ENCODE results near the gene SLCO4A1.

Gene SLCO4A1

DNA sequence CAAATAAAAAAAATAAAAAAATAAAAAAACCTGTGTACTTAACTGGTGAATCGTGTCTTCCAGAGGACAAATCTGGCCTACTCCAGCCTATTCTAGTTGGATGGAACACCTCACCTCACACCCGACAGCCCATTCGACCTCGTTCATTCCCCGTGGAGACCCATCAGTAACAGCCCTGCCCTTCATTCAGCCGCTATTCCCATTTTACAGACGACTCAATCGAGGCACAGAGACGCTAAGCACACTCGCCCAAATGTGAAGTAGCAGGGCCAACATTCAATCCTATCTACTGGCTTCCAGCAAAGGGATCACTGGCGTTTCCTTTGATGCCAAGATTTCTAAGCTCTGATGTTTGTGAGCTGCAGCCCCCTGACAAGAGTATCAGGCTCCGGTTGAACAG is 64.6 kb downstream of the SLCO4A1 start:
- H3K4me1 Mint-ChIP-seq, result peaks cover 4% of the 10 kb centered on the region
- peaks cover 2% of the 10 kb centered on the region for H3K36me3 Mint-ChIP-seq (ENCODE audit: insufficient read depth)
- ATAC-seq (replicated peaks; ENCODE audit: extremely low read depth, poor library complexity, severe bottlenecking), result no peak
- no peak for DNase-seq (ENCODE audit: low spot score in 2 of 2)
- H3K27ac Mint-ChIP-seq (ENCODE audit: low read depth), result no peak overlapping the region
- peaks cover 31% of the 10 kb centered on the region for H3K27me3 Mint-ChIP-seq
- H3K4me3 Mint-ChIP-seq, result no peak overlapping the region
- H3K9me3 Mint-ChIP-seq, result no peaks in the 10 kb centered on the region

GRCh38 chr20:62707276-62707920 is 65.1 kb downstream of the SLCO4A1 start:
- H3K27ac Mint-ChIP-seq (ENCODE audit: low read depth), result no peak overlapping the region
- peaks cover 31% of the 10 kb centered on the region for H3K27me3 Mint-ChIP-seq
- no peaks in the 10 kb centered on the region for H3K9me3 Mint-ChIP-seq
- H3K4me3 Mint-ChIP-seq, result no peak overlapping the region
- H3K4me1 Mint-ChIP-seq, result peaks cover 4% of the 10 kb centered on the region
- peaks cover 2% of the 10 kb centered on the region for H3K36me3 Mint-ChIP-seq (ENCODE audit: insufficient read depth)
- ATAC-seq (replicated peaks; ENCODE audit: extremely low read depth, poor library complexity, severe bottlenecking), result no peak
- no peak for DNase-seq (ENCODE audit: low spot score in 2 of 2)

DNA sequence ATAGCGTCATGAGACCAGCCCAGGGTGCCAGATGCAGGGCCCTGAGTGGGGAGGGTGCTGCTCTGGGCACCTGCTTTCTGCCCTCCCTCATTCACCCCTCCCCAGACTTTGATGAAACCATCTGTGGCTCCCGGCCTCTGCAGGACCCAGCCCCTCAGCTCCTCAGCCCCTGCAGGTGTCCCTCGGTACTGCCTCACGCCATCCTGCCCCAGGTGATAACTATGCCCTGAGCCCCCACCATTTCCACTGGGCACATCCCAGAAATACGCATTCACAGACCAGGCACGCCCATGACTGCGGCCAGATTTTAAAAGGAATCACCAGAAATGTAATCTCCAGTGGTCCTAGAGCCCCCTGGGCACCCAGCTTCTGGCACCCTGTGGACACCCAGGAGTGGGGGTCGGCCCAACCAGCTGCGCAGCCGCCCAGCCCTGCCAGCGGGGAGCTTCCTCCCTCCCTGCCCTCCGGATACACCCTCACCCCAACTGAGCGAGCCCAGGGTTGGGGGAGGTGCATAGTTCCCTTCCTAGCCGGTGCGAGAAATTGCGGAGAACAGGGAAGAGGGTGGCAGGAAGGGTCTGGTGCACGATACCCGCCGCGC is 65.7 kb downstream of the SLCO4A1 start:
- peak overlapping the region; percentile 29 for H3K4me3 Mint-ChIP-seq
- DNase-seq (ENCODE audit: low spot score in 2 of 2), result no peak
- H3K4me1 Mint-ChIP-seq, result peaks cover 4% of the 10 kb centered on the region
- peak; percentile 40 for ATAC-seq (replicated peaks; ENCODE audit: extremely low read depth, poor library complexity, severe bottlenecking)
- peaks cover 2% of the 10 kb centered on the region for H3K36me3 Mint-ChIP-seq (ENCODE audit: insufficient read depth)
- no peaks in the 10 kb centered on the region for H3K9me3 Mint-ChIP-seq
- H3K27ac Mint-ChIP-seq (ENCODE audit: low read depth), result no peak overlapping the region
- peaks cover 31% of the 10 kb centered on the region for H3K27me3 Mint-ChIP-seq

DNA sequence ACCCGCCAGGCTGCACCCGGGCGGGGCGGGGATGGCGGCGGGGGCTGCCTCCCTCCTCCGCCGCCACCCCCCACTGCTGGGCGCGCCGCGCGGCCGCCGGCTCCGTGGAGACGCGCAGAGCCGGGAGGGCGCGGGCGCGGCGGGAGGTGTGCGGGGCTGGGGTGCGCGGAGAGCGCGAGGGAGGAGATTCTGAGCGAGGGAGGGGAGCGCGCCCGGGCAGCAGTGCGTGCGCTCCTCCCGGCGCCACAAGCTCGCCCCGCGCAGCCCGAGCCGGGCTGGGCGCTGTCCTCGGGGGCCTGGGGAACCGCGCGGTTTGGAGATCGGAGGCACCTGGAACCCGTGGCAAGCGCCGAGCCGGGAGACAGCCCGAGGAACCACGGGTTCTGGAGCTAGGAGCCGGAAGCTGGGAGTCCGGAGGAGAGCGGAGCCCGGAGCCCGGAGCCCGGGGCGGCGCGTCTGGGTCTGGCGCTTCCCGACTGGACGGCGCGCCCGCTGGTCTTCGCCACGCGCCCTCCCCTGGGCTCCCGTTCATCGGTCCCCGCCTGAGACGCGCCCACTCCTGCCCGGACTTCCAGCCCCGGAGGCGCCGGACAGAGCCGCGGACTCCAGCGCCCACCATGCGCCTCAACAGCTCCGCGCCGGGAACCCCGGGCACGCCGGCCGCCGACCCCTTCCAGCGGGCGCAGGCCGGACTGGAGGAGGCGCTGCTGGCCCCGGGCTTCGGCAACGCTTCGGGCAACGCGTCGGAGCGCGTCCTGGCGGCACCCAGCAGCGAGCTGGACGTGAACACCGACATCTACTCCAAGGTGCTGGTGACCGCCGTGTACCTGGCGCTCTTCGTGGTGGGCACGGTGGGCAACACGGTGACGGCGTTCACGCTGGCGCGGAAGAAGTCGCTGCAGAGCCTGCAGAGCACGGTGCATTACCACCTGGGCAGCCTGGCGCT is 66.6 kb downstream of the SLCO4A1 start, which contains the start of gene NTSR1:
Gene NTSR1 (plus strand): TSS at position 246 of the 946 bp plus-strand sequence. CDS start 372 bp downstream, at position 618.
- Mint-ChIP-seq H3K27me3 (peaks cover 31% of the 10 kb centered on the region), H3K9me3 (no peaks in the 10 kb centered on the region), H3K27ac (ENCODE audit: low read depth) (no peak within 1 kb of the TSS), H3K4me3 (peak within 1 kb of the TSS; percentile 29), H3K36me3 (ENCODE audit: insufficient read depth) (peaks cover 2% of the 10 kb centered on the region), H3K4me1 (no peaks in the 10 kb centered on the region)
- no peak for DNase-seq (ENCODE audit: low spot score in 2 of 2)
- no peak for ATAC-seq (replicated peaks; ENCODE audit: extremely low read depth, poor library complexity, severe bottlenecking)

- Mint-ChIP-seq H3K36me3 (ENCODE audit: insufficient read depth) (peaks cover 2% of the 10 kb centered on the region), H3K9me3 (no peaks in the 10 kb centered on the region), H3K4me3 (no peak overlapping the region), H3K27ac (ENCODE audit: low read depth) (no peak overlapping the region), H3K27me3 (peaks cover 31% of the 10 kb centered on the region), H3K4me1 (no peaks in the 10 kb centered on the region)
- ATAC-seq (replicated peaks; ENCODE audit: extremely low read depth, poor library complexity, severe bottlenecking) (no peak), DNase-seq (ENCODE audit: low spot score in 2 of 2) (no peak)
These were observed 67.2 kb downstream of the SLCO4A1 start for GRCh38 chr20:62709537-62709905.

DNA sequence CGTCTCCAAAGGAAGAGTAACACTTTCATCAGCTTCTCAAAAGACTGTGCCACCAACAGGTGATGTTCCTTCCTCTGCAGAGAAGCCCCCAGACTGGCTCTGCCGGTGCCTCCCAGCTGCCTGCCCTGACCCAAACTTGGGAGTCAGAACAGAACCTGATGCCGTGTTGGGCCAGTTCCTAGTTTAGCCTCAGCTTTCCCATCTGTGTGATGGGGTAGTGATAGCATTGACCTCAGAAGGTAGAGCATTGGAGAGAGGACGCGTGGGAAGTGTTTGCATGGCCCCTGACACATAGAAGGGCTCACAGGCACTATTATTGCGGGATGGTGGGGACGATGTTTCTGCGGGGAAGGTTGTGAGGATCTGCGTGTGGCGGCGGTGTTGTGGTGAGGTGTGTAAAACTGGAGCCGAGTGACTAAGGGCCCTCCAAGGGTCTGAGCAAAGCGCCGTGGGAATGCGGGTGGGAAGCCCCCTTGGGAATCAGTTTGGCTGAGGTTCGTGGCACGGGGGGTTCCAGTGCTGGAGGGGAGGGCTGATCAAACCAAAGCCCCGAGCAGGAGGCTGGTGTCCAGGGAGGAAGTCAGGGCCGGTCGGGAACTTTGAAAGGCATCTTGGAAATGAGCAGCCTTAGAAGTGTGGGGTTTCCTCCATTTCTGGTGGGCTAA is 68.0 kb downstream of the SLCO4A1 start:
- no peak overlapping the region for H3K27ac Mint-ChIP-seq (ENCODE audit: low read depth)

GRCh38 chr20:62710886-62711702 is 68.8 kb downstream of the SLCO4A1 start:
- Mint-ChIP-seq H3K9me3 (no peaks in the 10 kb centered on the region), H3K4me3 (no peak overlapping the region), H3K27me3 (peaks cover 31% of the 10 kb centered on the region), H3K36me3 (ENCODE audit: insufficient read depth) (peaks cover 2% of the 10 kb centered on the region), H3K27ac (ENCODE audit: low read depth) (no peak overlapping the region), H3K4me1 (peaks cover 4% of the 10 kb centered on the region)
- ATAC-seq (replicated peaks; ENCODE audit: extremely low read depth, poor library complexity, severe bottlenecking), result no peak
- DNase-seq (ENCODE audit: low spot score in 2 of 2), result no peak

More for the DNA sequence above, 68.0 kb downstream of the SLCO4A1 start:
- ATAC-seq (replicated peaks; ENCODE audit: extremely low read depth, poor library complexity, severe bottlenecking) (no peak), DNase-seq (ENCODE audit: low spot score in 2 of 2) (no peak)
- peaks cover 31% of the 10 kb centered on the region for H3K27me3 Mint-ChIP-seq
- peaks cover 2% of the 10 kb centered on the region for H3K36me3 Mint-ChIP-seq (ENCODE audit: insufficient read depth)
- no peaks in the 10 kb centered on the region for H3K9me3 Mint-ChIP-seq
- no peak overlapping the region for H3K4me3 Mint-ChIP-seq
- H3K4me1 Mint-ChIP-seq, result no peaks in the 10 kb centered on the region

DNA sequence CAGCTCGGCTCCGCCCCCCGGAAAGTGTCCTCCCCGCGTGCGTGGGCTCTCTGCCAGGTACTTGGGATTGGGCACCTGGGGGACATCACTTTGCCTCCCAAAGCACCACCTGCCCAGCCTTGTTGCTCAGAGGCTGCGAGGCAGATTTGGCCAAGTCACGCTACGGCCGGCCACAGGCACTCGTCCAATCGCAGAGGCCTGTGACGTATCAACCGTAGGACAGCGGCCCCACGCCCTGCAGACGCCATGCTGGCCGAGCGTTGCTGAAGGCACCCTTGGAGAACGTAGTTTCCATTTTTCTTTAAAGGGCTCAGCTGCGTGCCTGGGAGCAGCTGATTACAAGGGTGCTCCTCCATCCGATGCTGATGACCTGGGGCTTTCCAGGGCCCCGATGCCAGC is 69.4 kb downstream of the SLCO4A1 start:
- no peak overlapping the region for H3K27ac Mint-ChIP-seq (ENCODE audit: low read depth)
- peaks cover 31% of the 10 kb centered on the region for H3K27me3 Mint-ChIP-seq
- ATAC-seq (replicated peaks; ENCODE audit: extremely low read depth, poor library complexity, severe bottlenecking) (no peak), DNase-seq (ENCODE audit: low spot score in 2 of 2) (no peak)
- peaks cover 10% of the 10 kb centered on the region for H3K4me1 Mint-ChIP-seq
- H3K4me3 Mint-ChIP-seq, result no peak overlapping the region
- H3K36me3 Mint-ChIP-seq (ENCODE audit: insufficient read depth), result peaks cover 2% of the 10 kb centered on the region
- no peaks in the 10 kb centered on the region for H3K9me3 Mint-ChIP-seq

DNA sequence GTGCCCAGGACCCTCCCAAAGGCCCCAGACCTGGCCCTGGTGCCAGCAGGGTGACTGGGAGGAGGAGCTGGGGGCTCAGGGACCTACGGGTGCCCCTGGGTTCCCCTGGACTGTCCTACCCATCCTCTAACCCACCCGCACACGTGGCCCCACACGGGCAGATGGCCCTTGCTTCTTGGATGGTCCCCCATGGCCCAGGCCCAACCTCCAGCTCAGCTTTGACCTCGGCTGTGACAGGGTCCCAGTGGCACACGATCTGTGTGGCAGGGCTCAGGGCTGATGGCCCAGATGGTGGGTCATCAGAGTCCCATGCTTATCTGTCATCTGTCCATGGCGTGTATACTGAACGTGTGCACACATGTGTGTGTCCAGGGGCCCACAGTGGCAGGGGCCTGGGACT is 70.3 kb downstream of the SLCO4A1 start:
- no peak for DNase-seq (ENCODE audit: low spot score in 2 of 2)
- Mint-ChIP-seq H3K27ac (ENCODE audit: low read depth) (no peak overlapping the region), H3K4me1 (peaks cover 10% of the 10 kb centered on the region), H3K27me3 (peaks cover 23% of the 10 kb centered on the region), H3K4me3 (no peak overlapping the region), H3K9me3 (no peaks in the 10 kb centered on the region), H3K36me3 (ENCODE audit: insufficient read depth) (peaks cover 2% of the 10 kb centered on the region)
- no peak for ATAC-seq (replicated peaks; ENCODE audit: extremely low read depth, poor library complexity, severe bottlenecking)

DNA sequence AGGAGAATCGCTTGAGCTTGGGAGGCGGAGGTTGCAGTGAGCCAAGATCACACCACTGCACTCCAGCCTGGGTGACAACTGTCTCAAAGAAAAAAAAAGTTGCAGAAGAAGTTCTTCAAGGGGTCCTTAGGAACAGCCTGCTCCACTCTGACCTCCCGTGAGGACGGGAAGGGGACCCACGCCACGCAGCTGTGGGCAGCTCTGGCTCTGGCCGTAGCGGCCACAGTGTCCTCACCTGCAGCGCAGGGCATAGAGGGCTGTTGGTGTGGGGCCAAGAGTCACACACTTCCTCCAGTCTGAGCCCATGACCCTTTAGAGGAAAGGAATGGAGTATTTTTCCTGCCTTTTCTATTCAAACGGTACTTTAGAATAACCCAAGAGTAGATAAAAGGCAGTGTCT is 71.7 kb downstream of the SLCO4A1 start:
- ATAC-seq (replicated peaks; ENCODE audit: extremely low read depth, poor library complexity, severe bottlenecking), result no peak
- peaks cover 15% of the 10 kb centered on the region for H3K27me3 Mint-ChIP-seq
- H3K4me3 Mint-ChIP-seq, result no peak overlapping the region
- peaks cover 10% of the 10 kb centered on the region for H3K4me1 Mint-ChIP-seq
- DNase-seq (ENCODE audit: low spot score in 2 of 2), result no peak
- H3K27ac Mint-ChIP-seq (ENCODE audit: low read depth), result no peak overlapping the region
- H3K9me3 Mint-ChIP-seq, result no peaks in the 10 kb centered on the region
- H3K36me3 Mint-ChIP-seq (ENCODE audit: insufficient read depth), result peaks cover 2% of the 10 kb centered on the region

DNA sequence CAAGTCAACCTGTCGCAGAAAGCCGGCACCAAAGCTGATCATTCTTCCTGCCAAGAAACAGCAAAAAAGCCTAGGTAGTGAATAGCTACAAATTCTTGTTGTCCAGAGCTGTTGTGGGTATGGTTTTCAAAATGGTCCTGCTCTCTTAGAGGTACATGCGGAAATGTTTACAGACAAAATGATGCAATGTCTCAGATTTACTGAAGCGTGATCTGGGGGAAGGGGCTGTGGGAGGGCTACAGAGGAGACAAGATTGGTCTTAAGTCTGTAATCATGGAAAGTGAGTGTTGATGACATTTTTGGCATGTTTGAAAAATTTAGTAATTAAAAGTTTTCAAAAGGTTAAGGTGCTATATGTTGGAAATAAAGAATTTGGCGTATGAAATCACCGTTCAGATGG is 72.5 kb downstream of the SLCO4A1 start:
- Mint-ChIP-seq H3K27me3 (peaks cover 10% of the 10 kb centered on the region), H3K4me1 (peaks cover 10% of the 10 kb centered on the region), H3K27ac (ENCODE audit: low read depth) (no peak overlapping the region), H3K36me3 (ENCODE audit: insufficient read depth) (no peaks in the 10 kb centered on the region), H3K9me3 (no peaks in the 10 kb centered on the region), H3K4me3 (no peak overlapping the region)
- DNase-seq (ENCODE audit: low spot score in 2 of 2) (no peak), ATAC-seq (replicated peaks; ENCODE audit: extremely low read depth, poor library complexity, severe bottlenecking) (no peak)

- no peak overlapping the region for H3K27ac Mint-ChIP-seq (ENCODE audit: low read depth)
These were observed 72.9 kb downstream of the SLCO4A1 start for GRCh38 chr20:62715201-62715600.

More at GRCh38 chr20:62715201-62715600, 72.9 kb downstream of the SLCO4A1 start:
- ATAC-seq (replicated peaks; ENCODE audit: extremely low read depth, poor library complexity, severe bottlenecking) (no peak), DNase-seq (ENCODE audit: low spot score in 2 of 2) (no peak)
- Mint-ChIP-seq H3K4me3 (no peak overlapping the region), H3K27me3 (peaks cover 6% of the 10 kb centered on the region), H3K4me1 (peaks cover 10% of the 10 kb centered on the region), H3K36me3 (ENCODE audit: insufficient read depth) (no peaks in the 10 kb centered on the region), H3K9me3 (no peaks in the 10 kb centered on the region)

Data from central memory CD8-positive, alpha-beta T cell (primary cell).